Measurements from ENCODE around the gene C6orf89.

DNA sequence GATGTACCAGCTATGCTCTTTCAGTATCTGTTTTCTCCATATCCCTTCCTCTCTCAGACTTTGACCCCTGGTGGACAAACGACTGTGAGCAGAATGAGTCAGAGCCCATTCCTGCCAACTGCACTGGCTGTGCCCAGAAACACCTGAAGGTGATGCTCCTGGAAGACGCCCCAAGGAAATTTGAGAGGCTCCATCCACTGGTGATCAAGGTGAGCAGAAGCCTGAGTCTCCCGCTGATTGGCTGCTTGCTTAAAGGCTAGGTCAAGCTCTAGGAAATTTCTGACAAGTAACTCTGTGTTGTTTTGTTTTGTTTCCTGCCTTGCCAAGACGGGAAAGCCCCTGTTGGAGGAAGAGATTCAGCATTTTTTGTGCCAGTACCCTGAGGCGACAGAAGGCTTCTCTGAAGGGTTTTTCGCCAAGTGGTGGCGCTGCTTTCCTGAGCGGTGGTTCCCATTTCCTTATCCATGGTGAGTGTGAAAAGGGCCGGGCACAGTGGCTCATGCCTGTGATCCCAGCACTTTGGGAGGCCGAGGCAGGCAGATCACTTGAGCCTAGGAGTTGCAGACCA is 28.6 kb downstream of the C6orf89 start:
- no peak for TF ChIP-seq GATA3 (IDR thresholded peaks at IDR 0.05; ENCODE audit: low read depth, low read length)
- no peak for TF ChIP-seq GATA2 (IDR thresholded peaks at IDR 0.05; ENCODE audit: low read depth, low read length)
